B cell (primary cell): ENCODE measurements around the gene CSNK2A2. TPM values are rescaled to one million over a fixed set of nuclear protein-coding genes. Genes with fewer than 3 reads are reported as not detected.

Source experiments
- ATAC-seq: fragments of 200-7000 bp; cut with Tn5 transposase; one replicate; pipeline ENCODE4 v1.10.0; 2021; ENCODE audit warnings: low read depth, mild to moderate bottlenecking, moderate number of reproducible peaks, moderate library complexity
- CTCF ChIA-PET: fragments of 350-600 bp; sonication (Branson Sonifier 250); formaldehyde crosslinking; loops from one replicate; lab custom pipeline; 2021; ENCODE audit warnings: antibody characterized with exemption, inconsistent platforms; lab: Charles Lee
- POLR2A ChIA-PET: fragments of 350-600 bp; sonication (Branson Sonifier 250); formaldehyde crosslinking; loops from one replicate; lab custom pipeline; 2021; ENCODE audit warnings: antibody characterized with exemption; lab: Charles Lee
- DNase-seq: peaks from one replicate; pipeline ENCODE4 v3.0.0; 2013
- H2AFZ ChIP-seq: 2 replicates; pipeline ENCODE4 v1.6.1; 2012; ENCODE audit warnings: mild to moderate bottlenecking, low read depth, low read length; ENCODE audit not compliant: insufficient read depth, poor library complexity, severe bottlenecking
- H3K27ac ChIP-seq, 2 donors: 1 replicate in 1 of 2; 2 replicates in 1 of 2; pipeline ENCODE4 v1.5.1; 2012 to 2013; ENCODE audit warnings: low read length in 2 of 2, mild to moderate bottlenecking in 2 of 2, moderate library complexity in 1 of 2
- H3K27me3 ChIP-seq, 4 experiments: fragments of 200-600 bp in 1 of 4; sonication (generic) in 1 of 4; replicated peaks in 1 of 4; 1 replicate in 2 of 4; 2 replicates in 2 of 4; pipeline versions ENCODE4 v1.6.1 to v1.7.0; 2013 to 2016; ENCODE audit warnings: low read length in 3 of 4, mild to moderate bottlenecking in 2 of 4, mixed read lengths in 1 of 4, moderate library complexity in 1 of 4; ENCODE audit not compliant: insufficient read depth in 4 of 4, control insufficient read depth in 3 of 4; ENCODE audit errors: control extremely low read depth in 1 of 4
- H3K36me3 ChIP-seq, 2 experiments: replicated peaks in 1 of 2; 1 replicate in 1 of 2; 2 replicates in 1 of 2; pipeline versions ENCODE4 v1.6.1 to v1.7.1; 2013; ENCODE audit warnings: low read length in 1 of 2; ENCODE audit not compliant: insufficient read depth in 2 of 2, control insufficient read depth in 1 of 2; ENCODE audit errors: control extremely low read depth in 1 of 2, extremely low read depth in 1 of 2
- H3K4me1 ChIP-seq, 2 donors: fragments of 200-600 bp in 1 of 2; sonication (generic) in 1 of 2; 1 replicate in 1 of 2; 2 replicates in 1 of 2; pipeline versions ENCODE4 v1.5.1 to v1.6.1; 2013 to 2017; ENCODE audit warnings: low read length in 2 of 2; ENCODE audit not compliant: control insufficient read depth in 2 of 2, insufficient read depth in 2 of 2
- H3K4me2 ChIP-seq: replicated peaks from 2 replicates; pipeline ENCODE3; 2012; ENCODE audit warnings: mild to moderate bottlenecking, low read depth, low read length; ENCODE audit not compliant: poor library complexity, severe bottlenecking
- H3K4me3 ChIP-seq, 5 experiments: fragments of 200-600 bp in 1 of 5; sonication (generic) in 1 of 5; 1 replicate in 3 of 5; 2 replicates in 2 of 5; pipeline versions ENCODE4 v1.5.1 to v1.7.0; 2011 to 2016; ENCODE audit warnings: low read length in 4 of 5, mild to moderate bottlenecking in 4 of 5, low read depth in 2 of 5, control low read depth in 1 of 5, moderate library complexity in 1 of 5; ENCODE audit not compliant: insufficient read depth in 1 of 5; ENCODE audit errors: control extremely low read depth in 1 of 5, extremely low read depth in 1 of 5
- H3K79me2 ChIP-seq: fragments of 200-600 bp; sonication (generic); one replicate; pipeline ENCODE4 v1.6.0; 2016; ENCODE audit warnings: low read length; ENCODE audit not compliant: control insufficient read depth, insufficient read depth
- H3K9ac ChIP-seq: fragments of 200-600 bp; sonication (generic); 2 replicates; pipeline ENCODE4 v1.6.1; 2017; ENCODE audit warnings: mild to moderate bottlenecking, low read length, moderate library complexity
- H3K9me3 ChIP-seq, 3 donors: one replicate each; pipeline versions ENCODE4 v1.6.1 to v1.7.1; 2013; ENCODE audit warnings: low read length in 2 of 3; ENCODE audit not compliant: control insufficient read depth in 2 of 3, insufficient read depth in 1 of 3; ENCODE audit errors: control extremely low read depth in 1 of 3
- H4K20me1 ChIP-seq: 2 replicates; pipeline ENCODE4 v1.6.0; 2012; ENCODE audit warnings: mild to moderate bottlenecking, low read length; ENCODE audit not compliant: insufficient read depth, control insufficient read depth, poor library complexity, severe bottlenecking
- H3K27ac Mint-ChIP-seq: one replicate; pipeline ENCODE4 v1.8.0; 2021; ENCODE audit warnings: mixed read lengths
- H3K27me3 Mint-ChIP-seq: one replicate; pipeline ENCODE4 v1.8.0; 2021; ENCODE audit warnings: mixed read lengths
- H3K4me1 Mint-ChIP-seq: one replicate; pipeline ENCODE4 v1.8.0; 2021; ENCODE audit warnings: mixed read lengths
- H3K4me3 Mint-ChIP-seq: one replicate; pipeline ENCODE4 v1.8.0; 2021; ENCODE audit warnings: mixed read lengths
- H3K9me3 Mint-ChIP-seq: one replicate; pipeline ENCODE4 v1.8.0; 2022; ENCODE audit warnings: mixed read lengths; ENCODE audit not compliant: insufficient read depth
- EZH2 ChIP-seq: IDR thresholded peaks from 2 replicates; pipeline ENCODE4 v1.6.1; 2012; ENCODE audit warnings: borderline replicate concordance, low read depth, mild to moderate bottlenecking, moderate library complexity, low read length; ENCODE audit not compliant: insufficient read depth, poor library complexity, severe bottlenecking
- WGBS: methylation state at CpG from one replicate; pipeline ENCODE4 v1.1.5; 2013; ENCODE audit warnings: missing lambda C conversion rate; ENCODE audit not compliant: insufficient coverage; 5-methylcytosine and 5-hydroxymethylcytosine counted together
- intact Hi-C: fragments of 100-400 bp; cut with micrococcal nuclease; formaldehyde crosslinking; loops from one replicate; pipeline ENCODE4 v1.10.0; 2022
- polyA plus RNA-seq: library from polyadenylated mRNA; depleted of rRNA; stranded (reverse); fragments of >200 nt; gene quantifications from 2 replicates; pipeline ENCODE4 v1.2.3, GENCODE V29; 2012
- total RNA-seq, 2 donors: library from RNA; stranded (reverse); fragments of 120-200 nt in 1 of 2; gene quantifications; 1 replicate in 1 of 2; 2 replicates in 1 of 2; pipeline versions ENCODE4 v1.2.3 to v1.2.4, GENCODE V29; 2013 to 2022
- TF ChIP-seq, protein P1 (sequence below): fragments of 200-600 bp; IDR thresholded peaks from one replicate; pipeline ENCODE4 v1.8.0; 2022; ENCODE audit warnings: antibody characterized with exemption, mild to moderate bottlenecking

The CSNK2A2 gene
- total and polyA plus RNA-seq, 2 donors (not counting 1 experiment from before 2014, with no cell fraction given): 21.3 to 69.4 TPM

GRCh38 chr16:58123896-58124600, 73.9 kb downstream of the CSNK2A2 start:
- Histone ChIP-seq H3K9ac (no peak overlapping the region), H2AFZ (no peak overlapping the region), H3K4me1 (peaks cover 32 to 37% of the 10 kb centered on the region in 2 donors), H4K20me1 (peaks cover 33% of the 10 kb centered on the region), H3K4me3 (no peak overlapping the region), H3K27me3 (no peaks in the 10 kb centered on the region), H3K4me2 (no peak overlapping the region), H3K36me3 (no peaks in the 10 kb centered on the region), H3K79me2 (peaks cover 89% of the 10 kb centered on the region), H3K27ac (no peak overlapping the region), H3K9me3 (no peaks in the 10 kb centered on the region)
- no peaks in the 10 kb centered on the region for H3K9me3 Mint-ChIP-seq
- ChIA-PET CTCF (interaction anchor here (0.9 kb wide), 1 partner anchor 100 kb away, joined by 4 read pairs; no protein-coding TSS in a partner anchor), POLR2A (no interaction called here)
- ATAC-seq: no peak
- no peaks in the 10 kb centered on the region for H3K27me3 Mint-ChIP-seq
- no peak overlapping the region for H3K27ac Mint-ChIP-seq
- intact Hi-C loops: no loop called here
- no peak overlapping the region for H3K4me3 Mint-ChIP-seq
- WGBS: 89% methylated on average over 2 of the region's 8 CpGs
- TF ChIP-seq EZH2: no peak
- TF ChIP-seq, protein P1, sequence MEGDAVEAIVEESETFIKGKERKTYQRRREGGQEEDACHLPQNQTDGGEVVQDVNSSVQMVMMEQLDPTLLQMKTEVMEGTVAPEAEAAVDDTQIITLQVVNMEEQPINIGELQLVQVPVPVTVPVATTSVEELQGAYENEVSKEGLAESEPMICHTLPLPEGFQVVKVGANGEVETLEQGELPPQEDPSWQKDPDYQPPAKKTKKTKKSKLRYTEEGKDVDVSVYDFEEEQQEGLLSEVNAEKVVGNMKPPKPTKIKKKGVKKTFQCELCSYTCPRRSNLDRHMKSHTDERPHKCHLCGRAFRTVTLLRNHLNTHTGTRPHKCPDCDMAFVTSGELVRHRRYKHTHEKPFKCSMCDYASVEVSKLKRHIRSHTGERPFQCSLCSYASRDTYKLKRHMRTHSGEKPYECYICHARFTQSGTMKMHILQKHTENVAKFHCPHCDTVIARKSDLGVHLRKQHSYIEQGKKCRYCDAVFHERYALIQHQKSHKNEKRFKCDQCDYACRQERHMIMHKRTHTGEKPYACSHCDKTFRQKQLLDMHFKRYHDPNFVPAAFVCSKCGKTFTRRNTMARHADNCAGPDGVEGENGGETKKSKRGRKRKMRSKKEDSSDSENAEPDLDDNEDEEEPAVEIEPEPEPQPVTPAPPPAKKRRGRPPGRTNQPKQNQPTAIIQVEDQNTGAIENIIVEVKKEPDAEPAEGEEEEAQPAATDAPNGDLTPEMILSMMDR: no peak
- DNase-seq: no peak
- peaks cover 64% of the 10 kb centered on the region for H3K4me1 Mint-ChIP-seq

DNA sequence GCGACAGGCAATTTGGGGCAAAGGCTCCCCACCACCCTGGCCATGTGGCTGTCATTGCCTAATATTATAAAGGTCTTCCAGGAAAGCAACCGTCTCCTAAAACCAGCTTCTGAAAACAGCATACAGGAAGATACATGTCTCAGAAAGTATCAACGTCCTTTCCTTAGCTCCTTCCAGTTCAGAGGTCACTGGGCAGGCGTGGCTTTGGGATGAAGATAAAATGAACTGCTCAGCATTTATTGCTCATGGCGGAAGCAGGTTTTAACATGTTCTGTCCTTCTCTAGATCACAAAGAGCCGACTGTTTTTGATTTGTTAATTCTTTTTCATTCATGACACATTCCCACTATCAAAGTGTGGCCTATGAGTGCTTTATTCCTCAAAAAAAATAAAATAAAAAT, 76.8 kb downstream of the CSNK2A2 start:
- Histone ChIP-seq H3K36me3 (peaks cover 5 to 8% of the 10 kb centered on the region in 2 experiments), H2AFZ (no peak overlapping the region), H3K9me3 (no peaks in the 10 kb centered on the region), H3K79me2 (peaks cover 72% of the 10 kb centered on the region), H3K27me3 (no peaks in the 10 kb centered on the region), H3K4me1 (peaks cover 9 to 13% of the 10 kb centered on the region in 2 donors), H3K4me2 (no peak overlapping the region), H3K4me3 (no peak overlapping the region), H4K20me1 (peaks cover 51% of the 10 kb centered on the region), H3K27ac (no peak overlapping the region), H3K9ac (no peak overlapping the region)
- H3K4me1 Mint-ChIP-seq: peaks cover 41% of the 10 kb centered on the region
- no peak overlapping the region for H3K4me3 Mint-ChIP-seq
- ATAC-seq (no peak), DNase-seq (no peak)
- intact Hi-C loops: no loop called here
- ChIA-PET CTCF (interaction anchor here (0.6 to 1.2 kb wide), 4 partner anchors 10 to 223 kb away, joined by 3 to 5 read pairs (median 4); no protein-coding TSS in a partner anchor), POLR2A (interaction anchor here (0.6 kb wide), 1 partner anchor 12 kb away, joined by 11 read pairs; no protein-coding TSS in a partner anchor)
- no peaks in the 10 kb centered on the region for H3K9me3 Mint-ChIP-seq
- TF ChIP-seq EZH2: no peak
- TF ChIP-seq, protein P1: no peak
- no peak overlapping the region for H3K27ac Mint-ChIP-seq
- WGBS: 100% methylated on average over 5 of the region's 6 CpGs
- H3K27me3 Mint-ChIP-seq: no peaks in the 10 kb centered on the region
